ENCODE measurements around the gene UPF2. TPM values are rescaled to one million over a fixed set of nuclear protein-coding genes. Genes with fewer than 3 reads are reported as not detected.
A peak's percentile ranks its signal among the peaks of the same experiment; 100 is the strongest.
"Not testable (repeated sequence)": the region's sequence is repeated elsewhere in the genome, so short reads cannot be mapped to it uniquely, and the experiment has no call there.

Gene UPF2
- total RNA-seq, 2 donors from 2014 or later, result 35.8 to 40.5 TPM

DNA sequence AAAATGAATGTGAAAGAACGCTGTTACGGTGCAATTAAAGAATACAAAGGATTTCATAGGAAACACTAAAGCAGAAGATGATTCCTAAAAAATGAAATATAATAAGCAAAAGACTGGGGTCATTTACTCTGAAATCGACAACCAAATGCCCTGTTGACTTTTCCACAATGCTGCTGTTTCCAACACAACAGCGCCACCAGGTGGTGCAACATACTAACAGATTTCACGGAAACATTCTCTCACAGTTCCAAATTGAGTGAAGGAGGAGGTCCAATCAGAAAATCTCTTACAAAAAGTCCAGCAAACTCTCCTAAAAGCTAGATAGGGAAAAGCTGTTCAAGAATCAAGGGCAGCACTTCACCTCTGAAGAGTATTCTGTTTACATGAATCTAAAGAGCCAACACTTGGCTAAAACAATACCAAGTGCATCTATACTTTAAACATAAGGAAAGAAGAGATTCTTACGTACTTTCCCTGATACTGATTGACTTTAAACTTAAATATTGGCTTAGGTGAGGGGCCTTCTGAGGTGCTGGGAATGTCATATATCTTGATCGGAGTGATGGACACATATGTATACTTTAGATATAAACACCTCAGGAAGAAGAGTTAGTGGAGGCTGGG is 55.9 kb downstream of the UPF2 start:
- peaks cover 4% of the 10 kb centered on the region for H3K4me1 Mint-ChIP-seq (ENCODE audit: low read depth)
- H3K36me3 Mint-ChIP-seq (ENCODE audit: insufficient read depth in 2 of 2), result peaks cover 2 to 24% of the 10 kb centered on the region in 2 donors
- H3K27me3 Mint-ChIP-seq (ENCODE audit: low read depth), result no peaks in the 10 kb centered on the region
- ATAC-seq (replicated peaks in 1 of 2), result peak in 1 of 2 donors; percentile 58
- peak overlapping the region; percentile 85 for H3K27ac Mint-ChIP-seq
- H3K9me3 Mint-ChIP-seq, result no peaks in the 10 kb centered on the region
- peak; percentile 67 to 73 for DNase-seq
- H3K4me3 Mint-ChIP-seq, result no peak overlapping the region

DNA sequence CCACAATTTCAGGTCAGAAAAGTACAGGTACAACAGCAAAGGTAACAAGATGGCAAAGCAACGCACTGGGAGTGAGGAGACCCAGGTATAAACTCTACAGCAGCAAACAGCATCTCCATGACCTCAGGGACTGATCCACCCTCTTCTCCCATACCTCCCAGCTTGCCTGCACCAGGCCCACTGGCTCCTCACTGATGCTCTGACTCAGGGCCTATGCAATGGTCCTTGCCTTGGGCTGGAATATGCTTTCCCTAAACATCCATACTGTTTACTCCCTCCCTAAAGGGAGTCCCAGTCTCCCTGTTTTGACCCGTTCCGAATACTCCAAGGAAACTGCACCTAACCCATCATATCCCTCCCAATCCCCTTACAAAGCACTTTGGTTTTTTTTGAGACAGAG is 60.4 kb downstream of the UPF2 start:
- no peak overlapping the region for H3K4me3 Mint-ChIP-seq
- H3K27ac Mint-ChIP-seq, result no peak overlapping the region
- no peak for ATAC-seq (replicated peaks in 1 of 2)
- H3K27me3 Mint-ChIP-seq (ENCODE audit: low read depth), result no peaks in the 10 kb centered on the region
- peaks cover 2 to 37% of the 10 kb centered on the region in 2 donors for H3K36me3 Mint-ChIP-seq (ENCODE audit: insufficient read depth in 2 of 2)
- H3K9me3 Mint-ChIP-seq, result no peaks in the 10 kb centered on the region
- H3K4me1 Mint-ChIP-seq (ENCODE audit: low read depth), result peaks cover 12% of the 10 kb centered on the region
- no peak for DNase-seq

DNA sequence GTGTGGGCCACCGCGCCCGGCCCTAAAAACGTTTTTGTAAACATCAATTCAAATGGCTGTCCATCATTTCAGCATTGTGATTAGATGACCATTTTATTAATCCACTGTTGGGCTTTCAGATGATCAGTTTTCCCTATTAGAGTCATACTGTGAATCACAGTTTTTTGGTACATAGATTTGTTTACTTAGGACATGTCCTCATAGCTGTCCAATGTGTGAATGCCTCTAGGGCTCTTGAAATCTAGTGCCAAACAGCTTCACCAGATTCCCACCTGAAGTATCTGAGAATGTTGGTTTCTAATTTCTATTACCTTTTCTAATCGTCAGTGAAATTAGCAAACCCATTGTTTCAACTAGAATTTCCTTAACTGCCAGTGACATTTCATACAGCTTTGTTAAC is 66.8 kb downstream of the UPF2 start:
- DNase-seq, result no peak
- H3K9me3 Mint-ChIP-seq, result peaks cover 0 to 2% of the 10 kb centered on the region in 2 donors
- no peaks in the 10 kb centered on the region for H3K27me3 Mint-ChIP-seq (ENCODE audit: low read depth)
- H3K4me1 Mint-ChIP-seq (ENCODE audit: low read depth), result peaks cover 7% of the 10 kb centered on the region
- no peak overlapping the region for H3K27ac Mint-ChIP-seq
- peaks cover 14 to 38% of the 10 kb centered on the region in 2 donors for H3K36me3 Mint-ChIP-seq (ENCODE audit: insufficient read depth in 2 of 2)
- H3K4me3 Mint-ChIP-seq, result no peak overlapping the region
- no peak for ATAC-seq (replicated peaks in 1 of 2)

DNA sequence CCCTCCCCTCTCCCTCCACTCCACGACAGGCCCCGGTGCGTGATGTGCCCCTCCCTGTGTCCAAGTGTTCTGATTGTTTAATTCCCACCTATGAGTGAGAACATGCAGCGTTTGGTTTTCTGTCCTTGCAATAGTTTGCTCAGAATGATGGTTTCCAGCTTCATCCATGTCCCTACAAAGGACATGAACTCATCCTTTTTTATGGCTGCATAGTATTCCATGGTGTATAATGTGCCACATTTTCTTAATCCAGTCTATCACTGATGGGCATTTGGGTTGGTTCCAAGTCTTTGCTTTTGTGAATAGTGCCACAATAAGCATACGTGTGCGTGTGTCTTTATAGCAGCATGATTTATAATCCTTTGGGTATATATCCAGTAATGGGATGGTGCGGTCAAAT is 70.1 kb downstream of the UPF2 start:
- H3K36me3 Mint-ChIP-seq (ENCODE audit: insufficient read depth in 2 of 2), result peaks cover 14 to 22% of the 10 kb centered on the region in 2 donors
- H3K27ac Mint-ChIP-seq; H3K9me3 Mint-ChIP-seq; H3K4me3 Mint-ChIP-seq; H3K4me1 Mint-ChIP-seq (ENCODE audit: low read depth); DNase-seq; H3K27me3 Mint-ChIP-seq (ENCODE audit: low read depth); ATAC-seq (replicated peaks in 1 of 2): not testable (repeated sequence)

DNA sequence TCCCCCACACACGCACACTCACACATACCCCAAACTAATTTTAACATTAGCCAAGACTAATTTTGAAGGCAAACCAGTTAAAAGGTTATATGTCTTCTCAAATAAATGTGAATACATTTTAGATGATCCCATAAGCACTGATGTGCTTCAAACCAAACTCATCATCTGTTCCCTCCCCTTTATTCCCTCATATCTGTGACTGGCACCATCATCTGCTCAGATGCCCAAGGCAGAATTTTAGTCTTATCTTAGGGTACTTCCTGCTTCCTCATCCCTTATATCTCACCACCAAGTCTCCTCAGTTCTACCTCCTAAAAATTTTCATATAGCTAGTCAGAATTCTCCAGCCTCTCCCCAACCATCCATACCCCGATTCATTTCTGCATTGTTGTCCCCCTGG is 80.4 kb downstream of the UPF2 start:
- H3K27ac Mint-ChIP-seq, result peak overlapping the region; percentile 3
- H3K4me3 Mint-ChIP-seq, result no peak overlapping the region
- no peaks in the 10 kb centered on the region for H3K9me3 Mint-ChIP-seq
- peaks cover 9 to 39% of the 10 kb centered on the region in 2 donors for H3K36me3 Mint-ChIP-seq (ENCODE audit: insufficient read depth in 2 of 2)
- ATAC-seq (replicated peaks in 1 of 2) (no peak), DNase-seq (no peak)
- no peaks in the 10 kb centered on the region for H3K4me1 Mint-ChIP-seq (ENCODE audit: low read depth)
- no peaks in the 10 kb centered on the region for H3K27me3 Mint-ChIP-seq (ENCODE audit: low read depth)

DNA sequence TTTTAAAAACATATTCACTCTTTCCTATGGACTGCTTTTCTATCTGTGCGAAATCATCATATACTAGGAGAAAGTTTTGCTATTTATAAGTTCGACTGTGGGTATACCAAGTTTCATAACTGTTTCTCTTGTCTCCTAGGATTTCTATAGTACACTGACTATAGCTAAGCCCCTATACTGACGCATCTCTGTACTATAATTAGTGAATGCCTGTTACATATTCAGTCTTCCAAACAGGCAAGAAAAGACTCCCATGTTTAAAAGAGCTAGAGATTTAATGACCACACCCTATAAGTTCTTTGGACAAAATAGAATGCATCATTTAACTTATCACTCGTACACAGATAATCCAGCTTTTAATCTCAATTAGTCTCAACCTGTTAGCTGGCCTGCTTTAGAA is 80.8 kb downstream of the UPF2 start:
- ATAC-seq (replicated peaks in 1 of 2) (no peak), DNase-seq (no peak)
- no peak overlapping the region for H3K27ac Mint-ChIP-seq
- H3K9me3 Mint-ChIP-seq, result no peaks in the 10 kb centered on the region
- H3K27me3 Mint-ChIP-seq (ENCODE audit: low read depth), result no peaks in the 10 kb centered on the region
- no peaks in the 10 kb centered on the region for H3K4me1 Mint-ChIP-seq (ENCODE audit: low read depth)
- H3K36me3 Mint-ChIP-seq (ENCODE audit: insufficient read depth in 2 of 2), result peaks cover 6 to 35% of the 10 kb centered on the region in 2 donors
- no peak overlapping the region for H3K4me3 Mint-ChIP-seq

DNA sequence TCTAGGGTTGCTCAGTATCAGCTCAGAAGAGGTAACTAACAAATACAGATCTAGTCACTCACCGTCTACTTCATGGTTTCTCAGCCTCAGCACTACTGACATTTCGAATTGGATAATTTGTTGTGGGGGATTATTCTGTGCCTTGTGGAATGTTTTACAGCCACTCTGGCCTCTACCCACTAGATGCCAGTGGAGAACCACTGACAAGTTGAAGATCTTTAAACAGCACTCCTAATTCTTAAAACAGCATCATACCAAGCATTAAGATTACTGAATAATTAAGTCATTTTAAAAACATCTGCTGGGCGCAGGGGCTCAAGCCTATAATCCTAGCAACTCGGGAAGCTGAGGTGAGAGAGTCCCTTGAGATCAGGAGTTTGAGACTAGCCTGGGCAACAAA is 82.6 kb downstream of the UPF2 start:
- H3K27me3 Mint-ChIP-seq (ENCODE audit: low read depth), result no peaks in the 10 kb centered on the region
- peaks cover 5 to 36% of the 10 kb centered on the region in 2 donors for H3K36me3 Mint-ChIP-seq (ENCODE audit: insufficient read depth in 2 of 2)
- H3K9me3 Mint-ChIP-seq, result no peaks in the 10 kb centered on the region
- no peak overlapping the region for H3K27ac Mint-ChIP-seq
- H3K4me1 Mint-ChIP-seq (ENCODE audit: low read depth), result no peaks in the 10 kb centered on the region
- no peak overlapping the region for H3K4me3 Mint-ChIP-seq
- DNase-seq, result no peak
- ATAC-seq (replicated peaks in 1 of 2), result no peak

DNA sequence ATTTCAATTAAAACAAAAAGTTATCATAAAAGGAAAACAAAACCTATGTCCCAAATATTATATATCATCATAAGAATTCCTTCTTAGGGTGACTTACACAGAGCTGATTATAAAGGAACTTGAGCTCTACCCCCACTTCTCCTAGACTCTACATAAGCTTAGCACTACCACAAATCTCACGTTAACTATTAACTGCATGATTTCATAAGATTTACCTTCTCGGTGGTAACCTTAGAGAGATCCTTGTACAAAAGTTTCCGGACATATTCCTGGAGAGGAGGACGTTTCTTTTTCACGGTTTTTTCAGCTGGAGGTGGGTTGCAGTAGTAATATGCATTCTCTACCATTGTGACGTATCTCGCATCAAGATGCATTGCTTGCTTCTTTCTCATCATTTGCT is 83.7 kb downstream of the UPF2 start:
- Mint-ChIP-seq H3K4me1 (ENCODE audit: low read depth) (no peaks in the 10 kb centered on the region), H3K36me3 (ENCODE audit: insufficient read depth in 2 of 2) (peaks cover 5 to 36% of the 10 kb centered on the region in 2 donors), H3K27me3 (ENCODE audit: low read depth) (no peaks in the 10 kb centered on the region), H3K4me3 (no peak overlapping the region), H3K9me3 (no peaks in the 10 kb centered on the region), H3K27ac (no peak overlapping the region)
- DNase-seq, result no peak
- no peak for ATAC-seq (replicated peaks in 1 of 2)

DNA sequence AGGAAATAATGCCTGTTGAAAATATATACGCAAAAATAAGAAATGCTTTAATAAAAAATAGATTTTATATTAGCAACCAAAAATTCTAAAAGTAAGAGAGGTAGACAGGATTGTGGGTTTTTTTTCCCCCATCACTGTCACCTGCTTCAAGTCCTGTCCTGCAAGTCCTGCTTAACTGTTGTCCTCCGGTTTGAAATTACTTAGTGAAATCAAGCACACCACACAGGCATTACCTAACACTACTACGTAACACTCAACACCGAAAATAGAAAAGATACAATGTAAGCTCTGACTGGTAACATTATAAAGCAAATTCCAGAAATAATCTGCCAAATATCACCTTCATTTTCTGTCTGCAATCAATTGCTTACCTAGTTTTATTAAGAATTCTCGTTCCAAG is 90.9 kb downstream of the UPF2 start:
- Mint-ChIP-seq H3K27me3 (ENCODE audit: low read depth) (no peaks in the 10 kb centered on the region), H3K9me3 (no peaks in the 10 kb centered on the region), H3K4me3 (no peak overlapping the region), H3K4me1 (ENCODE audit: low read depth) (peaks cover 6% of the 10 kb centered on the region), H3K27ac (no peak overlapping the region), H3K36me3 (ENCODE audit: insufficient read depth in 2 of 2) (peaks cover 4 to 28% of the 10 kb centered on the region in 2 donors)
- ATAC-seq (replicated peaks in 1 of 2), result no peak
- no peak for DNase-seq

DNA sequence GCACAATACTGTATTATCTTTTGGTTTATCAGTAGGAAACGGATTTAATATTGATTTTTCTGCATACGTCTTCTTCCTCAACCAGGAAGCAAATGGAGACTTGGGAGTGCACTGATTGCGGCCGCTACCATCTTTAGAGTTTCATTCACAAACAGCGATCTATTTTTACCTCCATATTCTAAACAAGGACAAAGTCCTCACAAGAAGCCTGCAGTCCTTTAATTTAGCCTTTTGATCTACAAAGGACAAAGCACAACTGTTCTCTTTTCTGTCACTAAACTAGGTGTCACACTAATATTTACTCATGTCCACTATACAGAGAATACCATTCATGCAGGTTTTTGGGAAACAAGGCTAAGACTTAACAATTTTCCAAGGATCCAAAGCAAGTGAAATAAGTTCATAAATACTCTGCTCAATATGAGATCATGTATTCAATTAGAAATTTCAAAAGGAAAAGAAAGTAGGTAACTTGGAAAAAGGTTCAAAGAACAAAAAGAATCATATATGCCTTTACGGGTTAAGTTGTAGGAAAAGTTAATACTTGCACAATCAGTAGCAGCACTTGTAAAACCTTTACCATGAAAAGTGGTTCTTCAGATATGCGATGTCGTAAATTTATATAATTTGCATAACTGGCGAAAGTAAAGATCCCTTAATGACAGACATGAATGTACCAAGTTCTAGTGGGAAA is 92.1 kb downstream of the UPF2 start:
- H3K4me3 Mint-ChIP-seq, result no peak overlapping the region
- H3K27me3 Mint-ChIP-seq (ENCODE audit: low read depth), result no peaks in the 10 kb centered on the region
- peaks cover 6% of the 10 kb centered on the region for H3K4me1 Mint-ChIP-seq (ENCODE audit: low read depth)
- ATAC-seq (replicated peaks in 1 of 2), result no peak
- no peak for DNase-seq
- H3K36me3 Mint-ChIP-seq (ENCODE audit: insufficient read depth in 2 of 2), result peaks cover 4 to 22% of the 10 kb centered on the region in 2 donors
- H3K9me3 Mint-ChIP-seq, result no peaks in the 10 kb centered on the region
- H3K27ac Mint-ChIP-seq, result no peak overlapping the region

DNA sequence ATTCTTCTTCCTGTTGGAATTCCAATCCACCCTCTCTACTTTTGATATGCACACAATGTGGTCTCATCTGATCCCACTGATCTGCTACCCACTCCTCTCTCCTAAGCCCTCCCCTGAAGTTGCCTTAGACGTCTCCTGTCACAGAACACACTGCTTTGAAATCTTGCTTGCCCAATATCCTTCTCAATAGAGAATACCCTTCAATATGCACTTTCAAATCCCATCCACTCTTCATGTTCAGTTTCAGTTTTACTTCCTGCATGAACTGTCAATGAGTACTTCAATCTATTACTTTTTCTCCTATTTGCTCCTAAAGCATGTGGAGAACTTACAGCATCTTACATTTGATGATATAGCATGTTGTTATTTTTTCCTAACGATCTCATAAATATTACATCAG is 93.5 kb downstream of the UPF2 start:
- ATAC-seq (replicated peaks in 1 of 2) (no peak), DNase-seq (no peak)
- H3K36me3 Mint-ChIP-seq (ENCODE audit: insufficient read depth in 2 of 2), result peaks cover 7 to 21% of the 10 kb centered on the region in 2 donors
- no peaks in the 10 kb centered on the region for H3K27me3 Mint-ChIP-seq (ENCODE audit: low read depth)
- peak overlapping the region; percentile 25 for H3K27ac Mint-ChIP-seq
- H3K4me1 Mint-ChIP-seq (ENCODE audit: low read depth), result peaks cover 6% of the 10 kb centered on the region
- H3K9me3 Mint-ChIP-seq, result no peaks in the 10 kb centered on the region
- no peak overlapping the region for H3K4me3 Mint-ChIP-seq

DNA sequence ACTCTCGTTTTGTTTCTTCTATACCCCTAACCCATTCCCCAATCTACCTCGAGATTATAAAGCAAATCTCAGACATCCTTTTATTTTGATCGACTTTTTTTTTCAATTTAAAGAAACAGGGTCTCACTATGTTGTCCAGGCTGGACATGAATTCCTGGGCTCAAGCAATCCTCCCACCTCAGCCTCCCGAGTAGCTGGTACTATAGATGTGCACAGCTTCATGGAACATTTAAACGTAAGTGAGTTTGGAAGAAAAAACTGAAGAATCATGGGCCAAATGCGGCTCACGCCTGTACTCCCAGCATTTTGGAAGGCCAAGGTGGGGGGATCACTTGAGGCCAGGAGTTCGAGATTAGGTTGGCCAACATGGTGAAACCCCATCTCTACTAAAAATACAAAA is 96.0 kb downstream of the UPF2 start:
- H3K4me3 Mint-ChIP-seq, result no peak overlapping the region
- no peaks in the 10 kb centered on the region for H3K27me3 Mint-ChIP-seq (ENCODE audit: low read depth)
- no peaks in the 10 kb centered on the region for H3K9me3 Mint-ChIP-seq
- H3K27ac Mint-ChIP-seq, result no peak overlapping the region
- no peak for ATAC-seq (replicated peaks in 1 of 2)
- H3K36me3 Mint-ChIP-seq (ENCODE audit: insufficient read depth in 2 of 2), result peaks cover 7 to 23% of the 10 kb centered on the region in 2 donors
- no peak for DNase-seq
- H3K4me1 Mint-ChIP-seq (ENCODE audit: low read depth), result peaks cover 6% of the 10 kb centered on the region

DNA sequence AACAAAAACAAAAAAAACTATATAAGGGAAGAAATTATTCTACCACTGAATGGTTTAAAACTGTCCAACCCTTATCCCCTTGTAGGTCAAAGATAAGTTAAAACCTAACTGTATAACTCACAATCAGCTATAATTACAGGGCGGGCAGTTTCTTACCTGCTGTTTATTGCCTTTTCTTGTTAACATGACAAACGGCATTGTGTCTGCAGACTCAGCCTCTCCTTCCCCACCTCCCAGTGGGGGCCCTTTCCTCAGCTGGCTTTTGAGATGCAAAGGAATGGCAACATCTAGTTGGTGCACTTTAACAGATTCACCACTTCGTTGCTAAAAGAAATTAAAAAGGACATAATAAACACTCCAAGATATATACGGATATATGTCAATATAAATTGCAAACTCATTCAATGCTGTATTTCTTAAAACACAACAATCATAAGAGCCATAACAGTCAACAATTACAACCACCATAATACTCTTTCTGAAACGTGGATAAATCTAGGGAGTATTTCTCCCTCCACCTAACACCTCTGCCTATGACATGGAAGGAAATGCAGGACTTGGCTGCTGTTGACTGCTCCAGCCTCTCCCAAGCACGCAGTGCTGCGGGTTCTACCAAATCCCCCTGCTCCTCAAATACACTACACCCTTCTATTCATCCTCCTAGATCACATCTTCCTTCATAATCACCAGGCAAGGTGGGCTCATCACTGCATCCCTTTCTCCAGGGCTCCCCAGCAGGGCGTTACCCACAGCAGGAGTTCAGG is 106.0 kb downstream of the UPF2 start:
- Mint-ChIP-seq H3K4me3 (no peak overlapping the region), H3K27me3 (ENCODE audit: low read depth) (no peaks in the 10 kb centered on the region), H3K27ac (no peak overlapping the region), H3K4me1 (ENCODE audit: low read depth) (no peaks in the 10 kb centered on the region), H3K9me3 (no peaks in the 10 kb centered on the region), H3K36me3 (ENCODE audit: insufficient read depth in 2 of 2) (peaks cover 3 to 14% of the 10 kb centered on the region in 2 donors)
- no peak for ATAC-seq (replicated peaks in 1 of 2)
- DNase-seq, result no peak
